ENCODE data around the gene STK32C.

Gene STK32C

DNA sequence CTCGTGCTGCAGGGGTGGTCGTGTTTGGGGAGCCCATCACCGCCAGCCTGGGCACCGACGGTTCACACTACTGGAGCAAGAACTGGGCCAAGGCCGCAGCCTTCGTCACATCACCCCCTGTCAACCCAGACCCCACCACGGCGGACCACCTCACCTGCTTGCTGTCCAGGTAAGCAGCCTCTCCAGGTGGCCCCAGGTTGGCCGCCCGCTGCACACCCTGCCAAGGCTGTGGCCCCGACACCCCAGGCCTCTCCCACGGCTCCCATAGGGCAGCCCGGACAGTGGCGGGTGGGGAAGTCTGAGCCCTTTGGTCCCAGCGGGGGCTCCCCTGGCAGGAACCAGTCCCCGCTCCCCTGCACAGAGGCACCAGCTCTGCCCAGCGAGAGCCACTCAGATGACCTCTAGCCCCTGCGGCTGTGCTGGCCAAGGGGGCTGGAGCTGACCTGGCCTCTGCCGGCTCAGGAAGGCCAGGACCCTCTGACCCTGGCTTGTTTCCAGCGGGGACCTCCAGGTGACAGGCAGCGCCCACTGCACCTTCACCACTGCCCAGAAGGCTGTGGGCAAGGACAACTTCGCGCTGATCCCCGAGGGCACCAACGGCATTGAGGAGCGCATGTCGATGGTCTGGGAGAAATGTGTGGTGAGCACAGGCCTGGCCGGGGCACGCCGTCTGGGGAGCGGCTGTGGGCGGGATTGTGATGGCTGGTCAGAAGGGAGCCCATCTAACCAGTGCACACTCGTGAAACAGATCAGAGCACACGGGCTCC lies 107.2 kb downstream of the STK32C start:
- DNase-seq (ENCODE audit: low read depth in 4 of 4, low spot score in 1 of 4): no peak

GRCh38 chr10:132199854-132200311 lies 107.9 kb downstream of the STK32C start:
- no peak for DNase-seq (ENCODE audit: low read depth in 4 of 4, low spot score in 1 of 4)

DNA sequence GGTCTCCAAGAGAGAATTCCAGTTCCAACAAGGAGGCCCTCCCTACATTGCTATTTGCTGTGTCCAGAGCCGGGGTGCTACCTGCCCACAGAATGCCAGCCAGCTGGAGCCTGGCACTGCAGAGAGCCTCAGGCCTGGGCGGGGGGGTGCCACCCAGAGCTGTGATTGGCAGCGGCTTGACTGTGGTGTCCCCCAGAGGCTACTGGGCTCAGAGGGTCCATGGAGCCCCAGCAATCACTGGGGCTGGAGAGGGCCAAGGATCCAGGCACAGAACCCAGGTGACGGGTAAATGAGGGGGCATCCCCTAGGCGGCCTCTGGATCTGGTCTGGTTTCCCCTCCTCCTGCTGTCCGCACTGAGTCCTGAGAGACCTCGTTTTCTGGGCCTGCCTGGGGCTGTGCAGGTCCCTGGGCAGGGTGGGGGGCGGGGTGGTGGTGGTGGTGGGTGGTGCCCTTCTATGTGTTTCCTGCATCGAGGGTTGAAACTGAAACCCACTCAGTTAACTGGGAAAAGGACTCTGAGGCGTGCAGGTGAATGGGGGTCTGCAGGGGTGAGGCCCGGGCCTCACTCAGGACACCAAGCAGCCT lies 108.4 kb downstream of the STK32C start:
- DNase-seq (ENCODE audit: low read depth in 4 of 4, low spot score in 1 of 4): no peak

GRCh38 chr10:132198381-132199181 lies 109.2 kb downstream of the STK32C start:
- DNase-seq (ENCODE audit: low read depth in 4 of 4, low spot score in 1 of 4): no peak

DNA sequence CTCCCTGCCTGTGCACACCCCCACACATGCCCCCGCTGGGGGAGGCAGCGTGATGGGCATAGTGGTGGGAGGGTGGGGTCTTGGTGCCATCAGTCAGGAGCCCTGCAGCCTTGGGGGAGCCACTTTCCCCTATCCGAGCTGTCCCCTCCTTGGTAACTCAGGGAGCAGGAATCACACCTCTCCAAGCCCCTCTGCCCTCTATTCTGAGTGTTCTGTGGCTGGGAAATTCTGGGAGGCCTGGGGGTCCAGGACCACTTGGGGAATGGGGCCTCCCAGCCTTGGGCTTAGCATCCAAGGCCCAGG lies 109.7 kb downstream of the STK32C start:
- no peak for DNase-seq (ENCODE audit: low read depth in 4 of 4, low spot score in 1 of 4)

DNA sequence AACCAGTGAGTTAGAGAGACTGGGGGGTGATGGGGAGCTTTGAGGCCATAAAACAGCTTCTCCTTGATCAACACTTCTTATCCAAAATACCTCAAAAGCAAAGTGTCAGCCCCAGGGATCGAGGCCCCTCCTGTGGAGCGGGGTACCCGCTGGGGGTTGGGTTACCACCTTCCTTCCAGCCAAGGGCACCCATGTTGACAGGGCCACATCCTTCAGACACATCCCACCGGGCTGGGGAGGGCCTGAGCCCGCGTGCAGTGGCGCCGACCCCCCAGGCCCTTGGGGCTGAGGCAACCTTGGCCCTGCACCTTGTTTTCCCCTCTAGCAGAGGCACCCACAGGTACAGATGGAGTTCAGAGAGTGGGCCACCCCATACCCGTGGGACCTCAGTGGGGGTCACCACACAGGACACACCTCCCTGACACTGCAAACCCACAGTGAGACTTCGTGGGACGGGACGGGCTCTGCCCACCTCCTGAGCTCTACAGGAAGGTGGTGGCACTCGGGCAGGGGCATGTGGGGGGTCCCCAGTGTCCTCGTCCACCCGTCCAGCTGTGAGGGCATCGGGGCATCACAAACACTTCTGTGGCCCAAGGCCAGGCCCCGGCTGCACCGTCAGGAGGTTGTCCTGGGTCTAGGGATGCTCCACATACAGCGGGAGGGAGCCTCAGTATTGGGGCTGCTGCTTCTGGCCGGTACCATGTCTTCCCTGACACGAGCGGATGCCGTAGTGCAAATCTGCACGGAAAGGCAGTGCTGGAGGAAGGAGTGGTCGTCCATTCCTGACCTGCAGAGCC lies 110.3 kb downstream of the STK32C start:
- no peak for DNase-seq (ENCODE audit: low read depth in 4 of 4, low spot score in 1 of 4)

DNA sequence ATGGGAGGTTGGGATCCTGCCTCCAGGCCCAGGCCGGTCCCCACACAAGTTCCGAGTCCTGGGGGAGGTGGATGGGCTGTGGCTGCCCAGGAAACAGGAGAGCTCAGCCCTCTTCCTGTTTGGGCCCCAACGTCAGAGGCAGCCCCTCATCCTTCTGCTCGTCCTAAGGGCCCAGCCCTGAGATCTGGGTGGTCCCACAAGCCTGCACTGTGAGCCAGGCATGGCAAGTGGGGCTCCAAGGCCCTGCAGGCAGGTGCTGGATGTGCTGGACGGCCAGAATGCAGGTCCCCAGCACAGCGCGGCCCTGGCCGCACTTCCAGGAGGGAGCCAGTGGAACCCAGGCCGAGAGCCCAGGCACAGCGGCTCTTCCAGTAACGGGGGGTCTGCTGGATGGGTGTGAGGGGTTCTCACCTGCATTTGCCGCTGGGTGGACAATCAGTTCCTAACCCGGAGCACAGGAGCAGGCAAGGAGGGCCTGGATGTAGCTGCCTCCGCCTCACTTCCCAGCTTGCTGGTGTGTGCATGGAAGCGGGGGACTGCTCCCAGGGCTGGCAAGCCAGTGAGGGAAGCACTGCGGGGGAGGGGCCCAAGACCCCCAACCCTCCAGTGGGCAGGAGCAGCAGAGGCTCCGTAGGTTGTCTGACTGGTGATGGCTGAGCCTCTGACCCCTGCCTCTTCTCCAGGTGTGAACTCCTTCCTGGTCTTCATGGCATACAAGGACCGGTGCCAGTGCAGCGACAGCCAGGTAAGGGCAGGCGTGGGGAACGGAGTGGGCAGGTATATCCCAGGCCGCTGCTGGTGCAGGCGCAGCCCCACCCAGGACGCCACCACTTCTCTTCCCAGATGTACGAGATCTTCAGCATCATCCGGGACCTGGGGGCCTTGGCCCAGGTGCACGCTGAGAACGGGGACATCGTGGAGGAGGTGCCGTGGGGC lies 111.3 kb downstream of the STK32C start:
- DNase-seq (ENCODE audit: low read depth in 4 of 4, low spot score in 1 of 4): no peak

GRCh38 chr10:132195366-132196075 lies 112.2 kb downstream of the STK32C start:
- DNase-seq (ENCODE audit: low read depth in 4 of 4, low spot score in 1 of 4): no peak

- no peak for DNase-seq (ENCODE audit: low read depth in 4 of 4, low spot score in 1 of 4)
These were observed 113.0 kb downstream of the STK32C start for GRCh38 chr10:132194726-132195125.

GRCh38 chr10:132193907-132194552 lies 113.7 kb downstream of the STK32C start:
- no peak for DNase-seq (ENCODE audit: low read depth in 4 of 4, low spot score in 1 of 4)

GRCh38 chr10:132192991-132193665 lies 114.6 kb downstream of the STK32C start:
- DNase-seq (ENCODE audit: low read depth in 4 of 4, low spot score in 1 of 4): no peak

- DNase-seq (ENCODE audit: low read depth in 4 of 4, low spot score in 1 of 4): no peak
These were observed 115.4 kb downstream of the STK32C start for GRCh38 chr10:132192076-132192975.

DNA sequence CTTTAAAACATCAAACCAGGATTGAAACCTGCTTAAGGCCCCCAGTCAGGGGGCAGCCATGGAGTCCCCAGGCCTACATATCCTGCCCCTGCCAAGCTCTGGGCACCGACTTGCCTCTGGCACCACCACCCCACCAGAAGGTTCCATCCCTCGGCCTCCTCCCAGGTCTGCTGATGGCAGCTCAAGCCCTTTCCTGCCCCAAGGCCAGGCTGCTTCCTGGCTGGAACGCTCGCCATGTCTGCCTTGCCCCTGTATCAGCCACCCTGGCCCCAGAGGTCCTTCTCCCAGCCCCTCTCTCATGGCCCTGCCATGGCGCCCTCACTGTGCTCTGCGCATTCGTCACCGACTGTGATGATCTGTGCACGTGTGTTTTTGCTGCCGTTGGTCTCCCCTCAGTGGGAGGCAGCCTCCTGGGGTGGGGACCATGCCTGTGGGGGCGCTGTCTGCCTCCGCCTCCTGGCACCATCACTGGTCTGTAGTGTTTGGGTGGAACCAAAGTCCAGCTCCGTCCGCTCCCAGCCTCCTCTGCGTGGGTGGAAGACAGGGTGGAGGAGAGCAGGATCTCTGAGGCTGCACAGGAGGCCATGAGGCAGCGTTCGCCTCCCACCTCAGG lies 117.8 kb downstream of the STK32C start:
- no peak for DNase-seq (ENCODE audit: low read depth in 4 of 4, low spot score in 1 of 4)

GRCh38 chr10:132189016-132189415 lies 118.7 kb downstream of the STK32C start:
- DNase-seq (ENCODE audit: low read depth in 4 of 4, low spot score in 1 of 4): no peak

GRCh38 chr10:132188331-132188730 lies 119.4 kb downstream of the STK32C start:
- no peak for DNase-seq (ENCODE audit: low read depth in 4 of 4, low spot score in 1 of 4)

DNA sequence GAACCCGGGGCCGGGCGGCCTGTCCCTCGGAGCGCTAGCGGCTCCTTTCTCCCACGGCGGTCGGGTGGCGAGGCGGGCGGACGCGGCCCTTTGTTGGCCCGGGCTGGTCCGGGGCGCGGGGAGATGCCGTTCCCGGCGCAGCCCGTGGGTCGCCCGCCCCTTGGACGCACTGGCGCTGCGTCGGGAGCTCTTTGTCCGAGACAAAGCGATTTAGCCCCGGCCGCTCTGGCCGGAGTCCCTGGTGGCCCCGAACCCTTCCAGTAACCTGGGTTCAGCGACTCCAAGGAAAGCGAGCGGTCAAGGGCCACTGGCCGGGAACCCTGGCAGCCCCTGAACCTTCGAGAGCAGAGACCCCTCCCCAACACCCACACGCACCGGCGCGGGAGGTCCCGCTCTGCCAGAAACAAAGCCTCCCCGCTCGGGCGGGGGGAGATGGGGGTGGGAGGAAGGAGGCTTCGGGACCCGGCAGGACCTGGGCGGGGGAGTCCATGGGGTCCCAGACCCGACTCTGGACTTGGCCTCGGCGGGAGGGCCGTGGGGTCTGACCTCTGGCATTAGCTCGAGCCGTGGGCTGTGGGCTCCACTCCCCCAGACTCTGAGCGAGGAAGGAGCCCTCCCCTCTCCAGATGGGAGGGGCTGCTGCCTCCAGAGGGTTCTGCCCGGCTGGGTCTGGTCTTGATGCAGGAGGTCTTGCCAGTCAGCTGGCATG lies 120.2 kb downstream of the STK32C start:
- no peak for DNase-seq (ENCODE audit: low read depth in 4 of 4, low spot score in 1 of 4)

Measured in stimulated activated CD4-positive, alpha-beta T cell treated with anti-CD3 and anti-CD28 coated beads, Interleukin-1b, Interleukin-23, amount 100 ng/mL, for 24 hours (primary cell).